NCI-H1694 (cell line): ENCODE data around the gene CACNA1C.
A peak's percentile ranks its signal among the peaks of the same experiment; 100 is the strongest.

Experiments used
- DNase-seq: peaks from one replicate; lab custom pipeline; 2025; lab: John Stamatoyannopoulos, UW

CACNA1C gene

DNA sequence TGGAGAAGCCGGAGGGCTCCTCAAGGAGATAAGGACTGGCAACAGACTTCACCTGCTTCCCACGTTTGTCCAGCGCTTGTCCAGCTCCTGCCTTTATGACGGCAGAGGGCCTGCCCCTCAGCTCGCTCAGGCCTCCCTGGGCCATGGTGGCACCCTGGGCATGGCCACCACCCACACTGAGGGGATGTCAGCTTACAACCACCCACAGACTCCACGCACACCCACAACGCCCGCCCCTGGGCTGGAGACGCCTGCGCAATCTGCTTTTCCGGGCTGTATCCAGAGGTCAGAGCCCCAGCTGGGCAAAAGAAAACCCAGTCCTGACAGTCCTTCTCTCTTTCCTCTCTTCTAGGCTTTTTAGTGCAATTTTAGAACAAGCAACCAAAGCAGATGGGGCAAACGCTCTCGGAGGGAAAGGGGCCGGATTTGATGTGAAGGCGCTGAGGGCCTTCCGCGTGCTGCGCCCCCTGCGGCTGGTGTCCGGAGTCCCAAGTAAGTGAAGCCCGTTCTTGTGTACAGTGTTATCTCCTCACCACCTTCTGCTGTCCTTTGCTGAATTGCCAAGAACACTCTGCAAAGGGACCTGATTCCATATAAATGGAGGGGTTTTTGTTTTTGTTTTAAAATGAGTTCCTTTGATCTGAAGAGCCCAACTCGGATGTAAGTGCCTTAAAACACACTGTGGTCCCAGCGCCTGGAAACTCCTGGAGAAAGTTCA lies 404.6 kb downstream of the CACNA1C start:
- DNase-seq: no peak

DNA sequence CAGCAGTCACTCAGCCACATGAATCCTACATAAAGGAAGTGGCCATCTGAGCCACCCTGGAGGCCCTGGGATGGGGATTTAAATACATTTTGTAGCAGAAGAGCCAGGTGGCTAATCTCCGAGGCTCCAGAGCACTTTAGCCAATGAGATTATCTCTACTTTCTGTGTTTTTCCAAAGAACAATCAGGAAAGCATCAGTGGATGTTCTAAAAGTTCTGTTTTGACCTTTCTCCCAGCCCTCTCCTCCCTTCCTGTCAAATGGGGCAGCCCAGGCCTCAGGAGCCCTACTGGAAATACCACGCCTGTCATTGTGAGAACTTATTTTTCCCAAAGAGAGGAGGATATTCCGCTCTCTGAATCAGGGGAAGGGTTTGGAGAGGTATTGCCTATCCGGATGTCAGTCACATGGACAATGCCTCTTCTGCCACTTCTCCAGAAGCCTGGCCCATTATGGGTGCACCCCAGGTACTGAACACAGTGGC lies 405.2 kb downstream of the CACNA1C start:
- DNase-seq: no peak

DNA sequence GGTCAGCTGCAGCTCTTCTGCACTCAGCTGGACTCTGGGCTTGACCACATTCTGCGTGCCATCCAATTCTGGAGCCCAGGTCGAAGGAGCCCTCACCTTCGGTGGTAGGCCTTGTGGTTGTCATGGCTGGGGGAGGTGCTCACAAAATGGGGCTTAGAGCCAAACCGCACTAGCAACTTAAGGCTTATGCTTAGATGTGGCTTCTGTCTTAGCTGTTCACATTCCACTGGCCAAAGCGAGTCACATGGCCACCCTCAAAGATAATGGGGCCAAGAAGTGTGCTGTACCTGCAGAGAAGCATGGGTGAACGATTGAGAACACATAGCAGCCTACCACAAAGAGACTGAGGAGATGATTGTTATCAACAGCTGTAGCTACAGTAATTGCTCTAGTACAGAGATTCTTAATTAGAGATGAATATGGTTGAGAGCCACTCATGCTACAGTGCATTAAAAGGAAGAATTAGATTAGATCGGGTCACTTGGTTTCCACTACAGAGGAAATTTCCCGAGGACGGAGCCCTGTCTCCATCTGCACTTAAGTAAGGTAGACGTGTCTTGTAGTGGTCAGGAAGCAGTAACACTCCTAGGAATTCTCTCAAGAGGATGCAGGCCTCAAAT lies 407.4 kb downstream of the CACNA1C start:
- no peak for DNase-seq

DNA sequence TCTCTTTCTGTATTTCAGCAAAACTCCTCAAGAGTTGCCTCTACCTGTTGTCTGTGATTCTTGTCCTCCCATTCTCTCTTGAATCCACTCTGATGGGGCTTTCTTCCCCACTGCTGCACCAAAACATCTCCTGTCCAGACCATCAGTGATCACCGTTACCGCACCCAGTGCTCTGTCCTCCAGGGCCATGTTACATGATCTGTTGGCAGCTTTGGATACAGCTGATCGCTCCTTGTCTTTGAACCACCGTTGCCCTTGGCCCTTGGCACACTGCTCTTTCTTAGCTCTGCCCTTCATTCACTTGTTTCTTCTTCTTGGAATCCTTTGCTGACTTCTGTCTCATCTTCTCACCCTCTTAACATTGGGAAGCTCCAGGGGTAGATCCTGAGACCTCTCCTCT lies 408.3 kb downstream of the CACNA1C start:
- DNase-seq: no peak

DNA sequence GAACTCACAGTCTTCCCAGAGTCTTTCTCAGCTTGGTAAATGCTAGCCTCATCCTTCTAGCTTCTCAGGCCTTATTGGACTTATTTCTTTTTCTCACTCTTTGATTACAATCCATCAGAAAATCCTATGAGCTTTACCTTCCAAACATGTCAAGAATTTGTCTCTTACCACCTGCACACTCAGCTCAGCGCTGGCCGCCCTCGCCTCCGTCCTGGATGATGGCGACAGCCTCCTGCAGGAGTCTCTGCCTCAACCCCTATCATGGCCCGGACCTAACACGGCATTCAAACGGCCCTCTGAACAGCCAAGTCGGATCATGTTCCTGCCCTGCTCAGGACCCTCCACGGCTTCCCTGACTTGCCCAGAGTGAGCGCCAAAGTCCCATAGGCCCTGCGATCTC lies 408.9 kb downstream of the CACNA1C start:
- DNase-seq: no peak

DNA sequence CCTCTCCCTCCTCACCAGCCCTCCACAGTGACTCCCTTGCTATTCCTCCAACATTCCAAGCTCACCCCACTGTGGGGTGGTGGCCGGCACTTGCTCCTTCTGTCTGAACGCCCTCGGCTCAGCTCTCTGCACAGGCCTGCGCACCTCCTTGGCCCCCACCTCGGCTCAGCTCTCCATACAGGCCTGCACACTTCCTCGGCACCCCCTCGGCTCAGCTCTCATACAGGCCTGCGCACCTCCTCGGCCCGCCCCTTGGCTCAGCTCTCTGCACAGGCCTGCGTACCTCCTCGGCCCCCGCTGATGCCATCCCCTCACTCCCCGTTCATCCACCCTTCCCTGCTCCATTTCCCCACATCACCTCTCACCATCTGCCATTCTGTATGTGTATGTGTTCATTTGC lies 409.3 kb downstream of the CACNA1C start:
- DNase-seq: no peak

DNA sequence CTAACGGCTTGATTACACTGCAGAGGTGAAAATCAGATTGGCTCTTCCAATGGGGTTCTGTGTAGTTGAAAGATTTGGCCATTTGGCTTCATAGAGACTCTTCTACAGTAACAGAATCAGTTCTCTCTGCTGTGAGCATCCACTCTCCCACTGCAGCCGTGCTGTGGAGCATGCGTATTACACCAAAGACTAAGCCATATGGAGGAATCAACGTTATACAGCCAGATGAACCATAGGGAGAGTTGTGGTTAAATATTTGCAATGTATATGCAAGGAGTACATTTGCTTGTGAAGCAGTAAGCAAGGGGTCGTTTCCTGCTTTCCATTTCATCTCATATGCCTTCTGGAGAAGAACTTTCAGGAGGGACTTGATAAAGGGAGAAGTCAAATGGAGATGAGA lies 410.9 kb downstream of the CACNA1C start:
- no peak for DNase-seq

DNA sequence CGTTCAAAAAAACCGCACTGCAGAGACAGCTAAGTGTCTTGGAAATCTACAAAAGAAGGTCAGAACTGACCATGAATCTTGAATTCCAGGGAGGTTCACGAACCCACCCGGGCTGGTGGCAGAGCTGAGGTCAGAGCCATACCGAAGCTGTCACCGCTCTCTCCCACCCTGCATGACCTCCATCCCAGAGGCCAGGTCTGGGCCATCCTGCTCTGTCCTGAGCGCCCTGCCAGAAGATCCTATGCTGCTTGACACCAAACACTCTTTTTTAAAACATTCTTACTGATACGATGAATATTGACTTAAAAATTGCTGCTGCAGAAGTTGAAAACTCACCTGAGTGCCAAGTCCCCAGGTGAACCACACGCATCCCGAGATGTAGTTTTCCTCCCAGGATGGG lies 412.9 kb downstream of the CACNA1C start:
- DNase-seq: no peak

DNA sequence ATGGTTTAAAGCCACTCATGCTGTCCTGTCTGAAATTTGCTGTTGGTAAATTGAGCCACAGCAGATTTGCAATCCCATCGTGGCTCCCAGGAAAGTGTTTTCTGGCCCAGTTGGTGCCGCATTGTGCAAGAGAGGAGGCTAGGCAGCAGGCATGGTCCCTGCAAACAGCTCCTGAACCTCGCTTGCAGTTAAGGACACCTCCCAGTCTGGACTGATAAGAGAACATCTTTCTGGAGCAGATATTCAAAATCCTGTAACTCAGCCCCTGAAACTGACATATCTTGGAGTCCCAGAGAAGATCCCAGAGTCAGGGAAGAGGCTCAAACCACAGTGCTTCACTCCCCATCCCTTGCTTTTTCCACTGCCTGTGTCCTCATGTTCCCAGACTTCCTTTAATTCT lies 413.4 kb downstream of the CACNA1C start:
- no peak for DNase-seq

DNA sequence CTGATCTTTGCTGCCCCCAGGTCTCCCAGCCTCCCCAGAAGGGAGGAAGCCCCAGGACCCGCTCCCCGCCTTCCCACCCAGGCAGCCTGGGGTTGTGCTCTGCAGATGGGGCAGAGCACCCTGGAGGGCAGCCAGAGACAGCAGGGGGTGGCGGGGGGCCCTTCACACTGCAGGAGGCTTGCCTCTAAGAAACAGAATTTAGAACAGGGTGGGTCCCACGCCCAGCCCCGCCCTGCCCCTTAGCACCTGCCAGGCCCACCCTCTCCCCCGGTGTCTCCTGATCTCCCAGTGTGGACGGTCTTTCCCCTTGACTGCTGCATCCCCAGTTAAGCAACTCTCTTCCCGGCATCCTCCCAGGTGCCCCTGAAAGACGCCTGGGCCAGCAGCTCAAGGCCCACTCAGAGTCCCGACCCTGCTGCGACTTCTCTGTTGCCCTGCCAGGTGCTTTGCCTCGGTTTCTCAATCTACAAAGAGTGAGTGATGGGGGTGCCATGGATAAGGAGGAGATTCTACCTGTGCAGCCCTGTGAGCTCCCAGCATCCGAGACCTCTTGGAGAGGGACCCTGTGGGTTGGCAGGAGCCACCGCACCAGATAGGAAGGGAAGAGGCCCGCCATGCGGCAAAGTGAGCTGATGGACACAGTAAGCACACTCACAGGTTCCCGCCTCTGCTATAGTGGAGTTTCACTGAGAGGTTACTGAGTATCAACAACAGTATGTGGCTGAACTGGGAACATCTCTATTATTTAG lies 414.8 kb downstream of the CACNA1C start:
- no peak for DNase-seq

DNA sequence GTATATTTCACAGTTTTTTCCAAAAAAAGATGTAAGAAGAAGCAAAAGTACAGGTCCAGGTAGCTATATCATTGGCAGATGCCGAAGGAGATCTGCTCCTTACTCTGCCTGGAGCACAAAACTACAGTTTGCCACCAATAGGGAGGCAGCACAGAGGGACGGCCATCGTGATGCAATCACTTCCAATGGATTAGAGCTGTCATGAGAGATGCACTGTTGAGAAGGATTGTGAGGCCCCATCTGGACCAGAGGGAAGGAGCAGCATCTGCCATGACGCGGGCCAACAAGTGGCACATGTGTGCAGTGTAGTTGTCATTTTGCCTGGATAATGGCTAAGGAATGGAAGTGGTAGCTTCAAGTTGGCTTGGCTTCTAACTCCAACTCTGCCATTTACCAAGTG lies 423.2 kb downstream of the CACNA1C start:
- no peak for DNase-seq

DNA sequence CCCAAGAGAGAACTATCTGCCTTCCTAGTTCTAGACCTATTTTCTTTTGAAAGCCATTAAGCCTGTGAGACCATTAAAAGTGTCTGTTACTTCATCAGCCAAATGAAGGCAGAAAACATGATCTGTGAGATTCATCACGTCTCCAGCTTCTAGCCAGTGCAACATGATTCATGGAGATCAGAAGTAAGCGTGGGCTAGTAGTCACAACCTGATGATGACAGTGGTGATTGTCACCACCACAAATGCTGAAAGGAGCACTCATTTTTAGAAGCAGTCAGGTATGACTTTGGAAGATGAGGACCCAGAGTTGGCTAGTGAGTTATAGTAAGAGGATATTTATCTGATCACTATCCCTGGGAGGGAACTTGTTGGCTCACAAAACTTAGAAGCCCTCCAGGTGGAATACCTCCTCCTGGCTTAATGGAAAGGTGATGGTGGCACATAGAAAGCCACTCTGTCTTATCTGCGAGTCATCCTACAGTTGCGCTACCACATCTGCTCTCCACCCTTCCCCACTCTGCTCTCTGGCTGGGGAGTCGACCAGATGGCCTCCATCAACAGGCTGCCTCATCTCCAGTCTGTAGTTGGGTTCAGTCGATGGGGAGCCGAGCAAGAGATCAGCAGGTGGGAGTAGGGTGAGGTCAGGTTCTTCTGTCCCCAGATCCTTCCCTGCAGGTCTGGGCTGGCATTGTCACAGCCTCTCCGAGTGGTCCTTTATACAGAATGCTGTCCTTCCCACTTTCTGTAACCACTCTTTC lies 424.4 kb downstream of the CACNA1C start:
- no peak for DNase-seq

DNA sequence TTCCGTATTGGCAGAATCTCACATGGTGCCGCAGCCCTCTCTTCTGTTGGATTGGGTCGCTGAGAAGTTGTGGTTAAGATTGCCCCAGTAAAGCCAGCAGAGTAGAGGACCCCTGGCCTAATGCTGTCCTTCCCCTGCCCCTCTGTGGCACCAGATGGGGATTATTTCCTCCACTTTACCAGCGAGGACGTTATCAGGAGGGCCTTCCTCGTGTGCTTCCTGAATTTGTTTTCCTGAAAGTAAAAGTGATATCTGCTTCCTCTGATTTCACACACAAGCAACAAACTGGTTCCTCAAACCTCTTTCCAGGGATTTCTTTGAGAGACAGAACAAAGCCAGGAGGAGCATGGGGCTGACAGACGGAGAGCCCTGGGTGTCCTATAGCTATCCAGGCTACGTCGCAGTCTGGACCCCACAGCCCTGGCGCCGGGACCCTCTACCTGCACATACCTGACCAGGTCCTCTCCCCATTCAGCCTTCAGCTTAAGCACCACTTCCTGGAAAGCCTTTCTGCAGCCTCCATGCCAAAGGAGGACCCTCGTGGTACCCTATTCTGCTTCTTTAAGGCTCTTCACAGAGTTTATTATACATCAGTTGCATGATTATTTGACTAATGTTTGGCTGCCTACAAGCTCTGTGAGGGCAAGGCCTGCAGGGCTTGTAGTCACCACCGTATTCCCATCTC lies 427.2 kb downstream of the CACNA1C start:
- DNase-seq: no peak

DNA sequence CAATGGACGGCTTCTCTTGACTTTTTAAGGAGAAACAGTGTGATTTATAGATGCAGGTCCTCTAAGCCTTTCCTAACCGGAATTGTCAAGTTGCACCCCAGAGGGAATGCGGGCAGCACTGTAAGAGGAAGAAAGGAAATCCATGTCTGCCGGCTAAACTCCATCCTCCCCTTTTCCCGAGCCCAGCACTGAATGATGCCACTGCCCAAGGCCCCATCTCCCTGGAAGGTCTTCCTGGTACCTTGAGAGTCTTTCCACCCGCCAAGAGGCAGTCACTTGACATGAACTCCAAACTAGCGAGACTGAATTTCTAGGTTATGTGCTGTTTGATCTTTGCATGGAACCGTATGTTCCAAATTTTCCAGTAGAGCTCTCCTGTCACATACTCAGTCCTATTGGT lies 428.6 kb downstream of the CACNA1C start:
- DNase-seq: no peak

DNA sequence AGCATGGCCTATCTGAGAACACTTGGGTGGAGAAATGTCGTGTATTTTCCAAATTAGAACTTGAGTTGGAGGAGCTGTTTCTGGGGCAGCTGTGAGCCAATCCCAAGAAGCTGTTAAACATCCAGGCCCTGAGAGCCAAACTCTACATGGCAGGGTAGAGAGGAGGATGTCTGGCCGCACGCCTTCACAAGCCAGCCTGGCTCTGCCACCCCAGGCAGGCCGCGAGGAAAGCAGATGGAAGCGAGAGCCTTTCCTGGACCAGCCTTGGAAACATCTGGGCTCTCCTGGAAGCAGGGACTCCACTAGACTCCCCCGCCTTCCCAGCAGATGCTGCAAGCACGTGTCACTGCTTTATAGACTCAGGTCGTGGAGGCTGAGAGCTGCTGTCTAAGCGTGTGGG lies 429.2 kb downstream of the CACNA1C start:
- DNase-seq: peak; percentile 94

DNA sequence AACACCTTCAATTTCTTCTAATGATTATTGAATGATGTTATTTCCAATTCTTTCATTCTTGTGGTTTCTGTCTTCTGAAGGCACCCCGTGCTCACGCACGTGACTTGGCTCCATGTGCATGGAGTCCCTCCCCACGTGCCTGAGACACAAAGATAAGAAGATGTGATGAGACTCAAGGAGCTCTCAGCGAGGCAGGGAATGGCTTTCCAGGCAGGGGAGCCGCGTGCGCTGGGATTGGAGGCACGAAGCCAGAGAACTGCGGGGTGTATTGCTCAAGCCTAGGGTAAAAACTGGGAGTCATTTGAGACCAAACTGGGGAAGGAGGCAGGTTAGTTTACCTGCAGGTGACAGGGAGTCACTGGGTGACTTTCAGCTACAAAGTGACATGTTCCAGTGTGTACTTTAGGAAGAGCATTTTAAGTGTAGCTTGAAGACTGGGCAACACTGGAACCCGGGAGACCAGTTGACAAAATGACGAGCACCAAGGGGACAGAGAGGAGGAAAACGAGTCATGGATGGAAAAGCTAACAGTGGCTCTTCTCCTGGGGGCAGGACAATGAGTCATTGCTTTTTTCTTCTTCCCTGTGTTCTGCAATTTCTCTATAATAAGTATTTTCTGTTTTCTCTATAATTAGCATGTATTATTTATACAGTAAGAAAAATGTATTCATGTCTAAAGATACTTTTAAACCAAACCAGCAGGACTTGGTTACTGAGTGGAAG lies 430.3 kb downstream of the CACNA1C start:
- no peak for DNase-seq

DNA sequence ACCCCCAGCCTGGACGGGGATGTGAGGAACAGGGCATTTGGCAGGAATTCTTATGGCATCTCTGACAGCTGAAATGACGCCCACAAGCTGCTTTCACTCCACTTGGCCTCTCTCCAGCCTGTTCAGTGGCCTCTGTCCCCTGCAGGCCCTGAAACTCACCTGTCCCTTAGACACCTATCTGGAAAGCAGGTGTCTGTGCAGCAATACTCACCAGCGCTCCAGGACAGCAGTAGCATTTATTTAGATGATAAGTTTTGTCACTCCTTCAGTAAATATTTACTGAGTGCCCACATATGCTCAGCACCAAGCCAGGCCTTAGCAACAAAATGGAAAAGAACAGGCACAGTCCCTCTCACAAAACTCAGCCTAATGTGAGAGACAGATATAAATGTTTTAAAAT lies 430.9 kb downstream of the CACNA1C start:
- DNase-seq: no peak

DNA sequence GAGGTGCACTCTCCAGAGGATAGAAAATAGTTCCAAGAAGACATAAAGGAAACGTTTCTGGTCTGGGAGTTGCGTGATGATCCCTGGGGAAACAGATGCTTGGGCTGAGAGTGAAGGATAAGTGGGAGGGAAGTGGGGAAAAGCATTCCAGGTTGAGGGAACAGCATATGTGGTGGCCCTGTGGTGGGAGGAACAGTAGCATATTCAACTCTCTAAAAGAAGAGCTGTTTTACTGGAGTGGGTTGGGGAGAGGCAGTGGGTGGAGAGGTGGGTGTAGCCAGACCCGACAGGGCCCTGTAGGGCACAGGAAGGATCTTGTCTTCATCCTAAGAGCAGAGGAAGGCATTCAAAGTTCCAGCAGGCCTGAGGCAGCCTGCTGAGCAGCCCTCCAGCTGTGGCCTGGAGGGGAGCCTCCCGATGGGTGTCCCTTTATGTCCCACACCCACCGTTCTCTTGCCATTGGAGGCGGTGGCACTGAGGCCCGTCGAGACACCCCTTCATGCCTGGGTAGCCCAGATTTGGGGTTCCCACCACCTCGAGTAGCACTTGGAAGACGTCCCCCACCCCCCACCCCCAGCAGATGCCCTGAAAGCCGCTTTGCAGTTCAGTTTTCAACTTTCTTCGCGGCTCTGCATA lies 431.5 kb downstream of the CACNA1C start:
- no peak for DNase-seq

DNA sequence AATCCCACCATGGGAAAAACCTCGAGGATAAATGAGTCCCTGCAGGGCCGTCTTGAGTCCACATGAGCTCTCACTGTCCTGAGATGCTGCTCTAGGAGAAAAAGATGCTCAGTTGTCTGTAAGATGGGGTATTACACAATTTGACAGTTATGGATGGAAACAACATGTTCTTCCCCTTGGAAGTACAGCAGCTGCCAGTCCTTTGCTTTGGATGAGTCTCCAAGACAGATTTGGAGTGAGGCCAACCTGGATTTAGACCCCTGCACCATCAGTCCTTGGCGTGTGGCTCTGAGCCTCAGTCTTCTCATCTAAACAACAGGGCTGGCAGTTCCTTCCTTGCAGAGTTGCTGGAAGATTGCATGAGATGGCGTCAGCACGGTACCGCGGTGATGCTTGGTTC lies 432.9 kb downstream of the CACNA1C start:
- DNase-seq: peak; percentile 41

DNA sequence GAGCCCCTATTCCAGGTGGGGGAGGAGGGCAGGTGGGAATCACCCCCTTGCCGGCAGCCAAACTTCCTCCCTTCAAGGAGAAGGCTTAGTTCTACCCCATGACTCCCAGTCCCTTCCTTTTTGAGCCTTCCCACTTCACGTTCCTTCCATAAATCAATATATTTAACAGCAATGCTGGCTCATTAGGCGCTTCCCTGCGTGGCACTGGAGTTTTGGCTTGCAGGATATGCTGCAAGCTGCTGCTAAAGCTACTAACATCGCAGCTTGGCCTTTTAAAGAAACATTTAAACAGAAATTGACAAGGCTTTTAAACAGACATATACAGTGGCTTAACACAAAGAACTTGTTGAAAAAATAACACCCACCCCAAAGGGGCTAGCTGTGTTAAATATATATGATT lies 434.0 kb downstream of the CACNA1C start:
- peak; percentile 32 for DNase-seq

DNA sequence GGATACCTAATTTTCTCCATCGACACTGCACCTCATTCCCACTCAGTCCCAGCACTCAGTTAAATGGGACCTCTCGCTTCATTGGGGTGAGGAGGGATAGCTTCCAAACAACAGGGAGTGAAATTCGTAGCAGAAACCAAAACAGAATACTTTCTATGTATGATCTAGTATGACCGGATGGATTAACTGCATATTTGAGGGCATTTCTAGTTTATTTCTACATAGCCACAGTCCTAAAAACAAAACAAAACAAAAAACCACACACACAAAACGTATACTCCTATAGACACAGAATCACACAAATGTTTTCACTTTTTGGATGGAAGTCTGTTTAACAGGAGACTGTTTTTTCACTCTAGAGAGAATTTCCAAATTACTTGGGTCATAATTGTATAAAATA lies 434.5 kb downstream of the CACNA1C start:
- no peak for DNase-seq
